Measurements from ENCODE around the gene TNF.
A peak's percentile ranks its signal among the peaks of the same experiment; 100 is the strongest.

GRCh38 chr6:31574106-31575061, 981 bp upstream of the TNF start:
- TF ChIP-seq, protein P1, sequence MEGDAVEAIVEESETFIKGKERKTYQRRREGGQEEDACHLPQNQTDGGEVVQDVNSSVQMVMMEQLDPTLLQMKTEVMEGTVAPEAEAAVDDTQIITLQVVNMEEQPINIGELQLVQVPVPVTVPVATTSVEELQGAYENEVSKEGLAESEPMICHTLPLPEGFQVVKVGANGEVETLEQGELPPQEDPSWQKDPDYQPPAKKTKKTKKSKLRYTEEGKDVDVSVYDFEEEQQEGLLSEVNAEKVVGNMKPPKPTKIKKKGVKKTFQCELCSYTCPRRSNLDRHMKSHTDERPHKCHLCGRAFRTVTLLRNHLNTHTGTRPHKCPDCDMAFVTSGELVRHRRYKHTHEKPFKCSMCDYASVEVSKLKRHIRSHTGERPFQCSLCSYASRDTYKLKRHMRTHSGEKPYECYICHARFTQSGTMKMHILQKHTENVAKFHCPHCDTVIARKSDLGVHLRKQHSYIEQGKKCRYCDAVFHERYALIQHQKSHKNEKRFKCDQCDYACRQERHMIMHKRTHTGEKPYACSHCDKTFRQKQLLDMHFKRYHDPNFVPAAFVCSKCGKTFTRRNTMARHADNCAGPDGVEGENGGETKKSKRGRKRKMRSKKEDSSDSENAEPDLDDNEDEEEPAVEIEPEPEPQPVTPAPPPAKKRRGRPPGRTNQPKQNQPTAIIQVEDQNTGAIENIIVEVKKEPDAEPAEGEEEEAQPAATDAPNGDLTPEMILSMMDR (conservative IDR thresholded peaks at IDR 0.05; ENCODE audit: low read length), result peak; percentile 39; the same call in 1 of the 2 replicates
- no peak for TF ChIP-seq EZH2phosphoT487 (IDR thresholded peaks at IDR 0.05; ENCODE audit: borderline replicate concordance)

Measured in Loucy (cell line).